Measurements from ENCODE around the gene MAP1A.
A peak's percentile ranks its signal among the peaks of the same experiment; 100 is the strongest.

Gene MAP1A

GRCh38 chr15:43517354-43518196 is at the start of gene MAP1A:
MAP1A (plus strand) TSS chr15:43517608; CDS start chr15:43521474, 3,866 bp downstream.
- no peak for DNase-seq

DNA sequence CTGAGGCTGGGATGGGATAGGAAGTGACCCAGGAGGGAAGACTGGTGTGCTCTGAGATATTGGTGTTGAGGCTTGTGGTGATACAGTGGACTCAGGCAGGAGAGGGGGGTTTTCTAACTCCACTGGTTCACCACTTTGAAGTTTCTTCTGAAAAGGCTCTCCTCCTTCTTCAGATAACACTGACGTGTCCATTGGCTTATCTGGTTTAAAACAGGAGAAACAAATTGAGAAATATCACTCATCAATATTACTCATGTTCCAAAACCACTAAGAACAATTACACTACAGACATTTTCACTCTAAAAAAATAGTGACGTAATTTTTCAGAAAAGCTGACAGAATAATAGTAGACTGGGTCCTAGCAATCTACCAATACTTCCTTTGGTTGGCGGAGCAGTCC is 47.5 kb upstream of the MAP1A start:
- no peak for DNase-seq

DNA sequence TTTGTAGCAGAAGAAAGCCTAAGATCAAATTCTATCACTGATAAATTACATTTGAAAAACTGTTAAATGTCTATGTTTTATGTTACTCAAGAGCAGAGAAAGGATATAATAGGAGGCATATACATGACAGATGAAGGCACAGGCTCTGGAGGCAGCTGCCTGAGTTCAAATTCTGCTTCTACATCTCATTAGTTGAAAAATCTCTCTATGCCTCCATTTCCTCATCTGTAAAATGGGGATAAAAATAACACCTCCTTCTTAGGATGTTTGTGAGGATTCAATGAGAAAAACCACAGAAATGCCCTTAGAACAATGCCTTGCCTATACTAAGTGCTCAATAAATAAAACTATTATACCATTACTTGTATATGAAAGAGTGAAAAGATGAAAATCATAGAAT is 45.4 kb upstream of the MAP1A start:
- DNase-seq, result no peak

DNA sequence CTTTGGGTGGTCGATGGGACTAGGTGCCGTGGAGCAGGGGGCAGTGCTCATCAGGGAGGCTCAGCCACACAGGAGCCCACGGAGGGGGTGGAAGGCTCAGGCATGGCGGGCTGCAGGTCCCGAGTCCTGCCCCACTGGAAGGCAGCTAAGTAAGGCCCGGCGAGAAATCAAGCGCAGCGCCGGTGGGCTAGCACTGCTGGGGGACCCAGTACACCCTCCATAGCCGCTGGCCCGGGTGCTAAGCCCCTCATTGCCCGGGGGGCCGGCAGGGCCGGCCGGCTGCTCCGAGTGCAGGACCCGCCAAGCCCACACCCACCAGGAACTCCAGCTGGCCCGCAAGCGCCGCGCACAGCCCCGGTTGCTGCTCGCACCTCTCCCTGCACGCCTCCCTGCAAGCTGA is 43.5 kb upstream of the MAP1A start:
- DNase-seq, result no peak

- DNase-seq, result peak in 1 of 2 experiments; percentile 26
Measured at GRCh38 chr15:43483297-43484128, 33.9 kb upstream of the MAP1A start.

DNA sequence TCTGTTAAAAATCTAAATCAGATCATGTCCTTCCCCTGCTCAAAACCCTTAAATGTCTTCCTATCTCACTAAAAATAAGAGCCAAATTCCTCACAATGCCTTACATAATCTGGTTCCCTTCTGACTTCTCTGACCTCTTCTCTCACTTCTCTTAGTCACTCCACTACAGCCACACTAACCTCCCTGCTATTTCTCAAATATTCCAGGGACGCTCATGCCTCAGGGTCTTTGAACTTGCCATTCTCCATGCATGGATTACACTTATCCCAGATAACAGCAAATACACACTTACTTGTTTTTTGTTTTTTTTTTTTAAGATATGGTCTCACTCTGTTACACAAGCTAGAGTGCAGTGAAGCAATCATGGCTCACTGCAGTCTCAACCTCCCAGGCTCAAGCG is 33.0 kb upstream of the MAP1A start:
- no peak for DNase-seq

- no peak for DNase-seq
Measured at GRCh38 chr15:43487271-43487895, 30.0 kb upstream of the MAP1A start.

GRCh38 chr15:43488790-43489189 is 28.6 kb upstream of the MAP1A start:
- DNase-seq, result no peak

- DNase-seq, result no peak
Measured at GRCh38 chr15:43489191-43489590, 28.2 kb upstream of the MAP1A start.

GRCh38 chr15:43492266-43492665 is 25.1 kb upstream of the MAP1A start:
- DNase-seq, result no peak

DNA sequence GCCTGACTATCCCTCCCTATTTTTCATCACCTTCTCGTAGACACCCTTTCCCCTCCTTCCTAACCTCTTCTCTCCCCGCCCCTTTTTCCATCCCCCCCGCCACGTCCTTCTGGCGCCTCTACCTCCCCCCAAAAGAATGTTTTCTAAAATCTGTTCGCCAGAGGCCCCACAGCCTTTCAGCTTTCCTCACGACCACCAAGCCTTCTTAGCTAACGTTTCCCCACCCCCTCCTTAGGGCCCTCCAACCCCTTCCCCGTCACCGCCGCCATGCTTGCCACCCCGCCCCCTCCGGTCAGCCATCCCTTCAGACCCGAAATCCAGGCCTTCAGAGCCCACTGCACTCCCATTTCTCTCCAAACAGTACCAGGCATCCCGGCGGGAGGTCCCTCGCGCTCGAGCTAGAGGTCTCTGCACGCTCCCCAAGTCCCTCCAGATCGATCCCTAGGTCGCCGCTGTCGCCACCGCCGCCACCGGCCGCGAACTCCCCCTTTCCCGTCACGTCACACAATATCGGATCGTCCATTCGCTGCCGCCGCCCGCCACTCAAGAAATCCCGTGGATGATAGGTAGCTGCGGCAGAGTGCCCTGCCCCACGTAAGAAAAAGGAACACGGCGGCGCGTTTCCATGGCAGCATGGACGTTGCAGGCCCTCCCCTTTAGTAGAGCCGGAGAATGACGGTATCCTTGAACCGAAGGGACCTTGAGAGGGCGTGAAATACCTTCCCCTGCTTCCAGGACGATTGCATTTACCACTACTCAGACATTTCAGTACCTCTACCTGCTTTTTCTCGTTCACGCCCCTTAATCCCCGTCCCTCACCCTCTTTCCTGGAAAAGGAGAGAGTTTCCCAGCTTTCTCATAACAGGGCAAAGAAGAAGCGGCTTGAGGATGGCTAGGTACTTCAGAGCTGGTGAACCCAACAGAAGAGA is 24.5 kb upstream of the MAP1A start, which contains the start of gene TP53BP1:
TP53BP1 (minus strand) TSS at position 484 of the 929 bp plus-strand sequence; CDS start at position 371, 113 bp downstream.
- peak; percentile 81 to 83 for DNase-seq

DNA sequence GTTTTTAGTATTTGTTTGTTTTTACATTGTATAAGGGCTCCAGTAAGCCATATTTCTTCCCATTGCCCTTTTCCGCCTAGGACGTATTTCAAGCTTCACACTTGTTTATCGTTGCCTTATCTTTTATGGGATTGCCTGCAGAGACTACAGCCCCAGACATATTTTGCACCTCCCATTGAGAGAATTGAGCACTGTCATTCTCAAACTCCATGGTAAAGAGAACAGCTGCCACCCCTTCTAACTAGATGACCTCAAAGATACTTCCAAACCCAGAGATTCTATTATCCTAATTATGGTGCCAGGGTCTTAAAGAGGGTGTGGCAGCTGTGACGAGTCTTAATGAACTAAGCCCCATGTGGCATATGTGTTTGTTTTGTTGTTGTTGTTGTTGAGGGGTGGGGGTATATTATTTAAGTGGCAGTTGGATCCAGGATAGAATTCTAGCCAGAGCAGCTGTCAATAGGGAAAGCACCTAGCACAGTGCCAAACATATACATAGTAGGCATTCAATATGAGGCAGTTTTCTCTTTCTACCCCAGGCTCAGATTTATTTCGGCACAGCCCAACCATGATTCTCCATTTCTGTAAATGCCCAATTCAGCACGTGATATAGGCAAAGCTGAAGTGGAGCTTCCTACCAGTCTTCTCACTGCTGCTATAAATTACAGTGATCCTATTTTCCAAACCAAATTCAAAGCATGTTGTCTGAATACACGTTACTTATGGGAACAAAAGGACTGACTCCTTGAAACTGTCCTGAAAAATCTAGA is 23.5 kb upstream of the MAP1A start:
- no peak for DNase-seq

GRCh38 chr15:43498990-43499389 is 18.4 kb upstream of the MAP1A start:
- DNase-seq, result no peak

DNA sequence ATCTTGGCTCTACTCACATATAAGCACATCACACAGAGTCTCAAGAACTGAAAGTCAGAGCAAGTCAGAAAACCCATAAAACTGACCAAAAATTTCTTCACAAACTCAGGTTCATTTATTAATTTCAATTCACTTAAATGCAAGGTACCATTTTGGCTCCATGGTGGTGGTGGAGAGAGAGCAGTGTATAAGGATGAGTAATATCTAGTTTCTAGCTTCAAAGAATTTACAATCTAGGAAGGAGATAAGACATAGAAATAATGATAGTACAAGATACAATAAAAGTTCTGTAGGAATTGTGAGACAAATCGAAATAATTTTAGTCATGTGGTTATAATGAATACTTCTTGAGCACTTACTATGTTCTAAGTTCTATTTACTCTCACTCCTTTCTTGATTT is 17.8 kb upstream of the MAP1A start:
- DNase-seq, result no peak

DNA sequence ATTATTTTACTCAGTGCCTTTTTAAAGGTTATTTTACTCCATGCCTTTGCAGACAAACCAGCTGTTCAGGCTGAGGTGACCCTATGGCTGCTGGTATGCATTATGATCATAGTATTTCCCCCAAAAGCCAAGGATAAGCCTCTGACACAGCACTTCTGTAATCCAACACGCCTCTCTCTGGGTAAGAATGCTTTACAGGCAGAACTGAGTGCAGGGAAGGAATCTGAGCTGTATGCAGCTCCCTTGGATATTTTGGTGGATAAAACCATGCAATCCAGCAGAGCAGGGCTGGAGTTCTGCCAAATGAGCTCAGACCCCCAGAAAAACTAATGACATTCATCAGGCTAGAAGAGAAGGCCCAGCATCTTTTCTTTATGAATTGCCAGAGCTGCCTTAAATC is 11.7 kb upstream of the MAP1A start:
- no peak for DNase-seq

GRCh38 chr15:43508421-43508820 is 9.0 kb upstream of the MAP1A start:
- no peak for DNase-seq

GRCh38 chr15:43508991-43509659 is 8.3 kb upstream of the MAP1A start:
- no peak for DNase-seq

GRCh38 chr15:43509660-43510199 is 7.7 kb upstream of the MAP1A start:
- DNase-seq, result no peak

GRCh38 chr15:43510200-43511011 is 7.0 kb upstream of the MAP1A start:
- DNase-seq, result peak; percentile 81 to 89

Data from Kasumi-1 (cell line).